Liver (tissue), 3 donors: ENCODE results near the gene SPAG9.

ENCODE experiments used
- ATF3 ChIP-seq: IDR thresholded peaks from 2 replicates; pipeline ENCODE4 v1.6.1; 2016; ENCODE audit warnings: antibody characterized with exemption
- CTCF ChIP-seq: fragments of 150-350 bp; IDR thresholded peaks from 2 replicates; pipeline ENCODE4 v1.5.1; 2017; ENCODE audit warnings: improper control_type of control experiment, low read depth, low read length; ENCODE audit not compliant: missing input control
- FOXA1 ChIP-seq: IDR thresholded peaks from 2 replicates; pipeline ENCODE4 v1.6.1; 2016; ENCODE audit warnings: antibody characterized with exemption
- GABPA ChIP-seq, 2 donors: IDR thresholded peaks in 1 of 2; conservative IDR thresholded peaks in 1 of 2; 2 replicates each; pipeline ENCODE4 v1.6.1; 2016; ENCODE audit warnings: antibody characterized with exemption in 2 of 2, mild to moderate bottlenecking in 1 of 2, moderate library complexity in 1 of 2
- HNF4G ChIP-seq: IDR thresholded peaks from 2 replicates; pipeline ENCODE4 v1.6.1; 2016; ENCODE audit warnings: antibody characterized with exemption
- JUND ChIP-seq, 2 donors: IDR thresholded peaks; 2 replicates each; pipeline ENCODE4 v1.6.1; 2016; ENCODE audit warnings: antibody characterized with exemption in 2 of 2
- MAX ChIP-seq: IDR thresholded peaks from 2 replicates; pipeline ENCODE4 v1.6.1; 2016; ENCODE audit warnings: antibody characterized with exemption
- RAD21 ChIP-seq, 2 donors: IDR thresholded peaks; 2 replicates each; pipeline ENCODE4 v1.6.1; 2016; ENCODE audit warnings: antibody characterized with exemption in 2 of 2, mild to moderate bottlenecking in 2 of 2
- REST ChIP-seq: IDR thresholded peaks from 2 replicates; pipeline ENCODE4 v1.6.1; 2016; ENCODE audit warnings: antibody characterized with exemption, mild to moderate bottlenecking
- SP1 ChIP-seq: IDR thresholded peaks from 2 replicates; pipeline ENCODE4 v1.6.1; 2018; ENCODE audit warnings: antibody characterized with exemption, mild to moderate bottlenecking
- TAF1 ChIP-seq: conservative IDR thresholded peaks from 2 replicates; pipeline ENCODE4 v1.6.1; 2016; ENCODE audit warnings: antibody characterized with exemption, mild to moderate bottlenecking
- YY1 ChIP-seq: IDR thresholded peaks from 2 replicates; pipeline ENCODE4 v1.6.1; 2016; ENCODE audit warnings: antibody characterized with exemption, mild to moderate bottlenecking
- ZBTB33 ChIP-seq: IDR thresholded peaks from 2 replicates; pipeline ENCODE4 v1.6.1; 2016; ENCODE audit warnings: antibody characterized with exemption
- donor health status: healthy.
- donor health status: healthy.

GRCh38 chr17:51054748-51055147, 65.9 kb downstream of the SPAG9 start:
- TF ChIP-seq CTCF (no peak), YY1 (no peak), FOXA1 (no peak), ATF3 (no peak), GABPA (IDR thresholded peaks at IDR 0.05 in 1 of 2, conservative IDR thresholded peaks at IDR 0.05 in 1 of 2) (no peak), TAF1 (no peak), RAD21 (IDR thresholded peaks at IDR 0.05) (no peak), JUND (IDR thresholded peaks at IDR 0.05) (no peak), HNF4G (no peak), REST (no peak), ZBTB33 (no peak), SP1 (no peak), MAX (no peak)
